Astrocyte (in vitro differentiated cells and primary cell): ENCODE results near the gene SCUBE3. TPM values are rescaled to one million over a fixed set of nuclear protein-coding genes. Genes with fewer than 3 reads are reported as not detected.

ENCODE experiments used
- DNase-seq: peaks from one replicate; pipeline ENCODE4 v3.0.0-alpha.2; 2010; ENCODE audit warnings: low read depth
- FAIRE-seq: peaks from 2 replicates; lab custom pipeline; 2011; peaks lifted over from hg19 to GRCh38; lab: Jason Lieb, UNC
- H2AFZ ChIP-seq: 2 replicates; pipeline ENCODE4 v1.6.0; 2012; ENCODE audit warnings: low read depth, low read length, inconsistent platforms
- H3K27ac ChIP-seq: 2 replicates; pipeline ENCODE4 v1.5.1; 2011; ENCODE audit warnings: low read depth, low read length, inconsistent platforms
- H3K27me3 ChIP-seq: 2 replicates; pipeline ENCODE4 v1.6.0; 2011; ENCODE audit warnings: low read length, inconsistent platforms; ENCODE audit not compliant: insufficient read depth
- H3K36me3 ChIP-seq: 2 replicates; pipeline ENCODE4 v1.5.1; 2011; ENCODE audit warnings: low read length, inconsistent platforms; ENCODE audit not compliant: insufficient read depth
- H3K4me1 ChIP-seq: 2 replicates; pipeline ENCODE4 v1.5.1; 2011; ENCODE audit warnings: low read length, inconsistent platforms; ENCODE audit not compliant: insufficient read depth
- H3K4me2 ChIP-seq: 2 replicates; pipeline ENCODE4 v1.6.0; 2012; ENCODE audit warnings: low read length, inconsistent platforms
- H3K4me3 ChIP-seq: 2 replicates; pipeline ENCODE4 v1.5.1; 2011; ENCODE audit warnings: low read depth, mild to moderate bottlenecking, low read length, inconsistent platforms; ENCODE audit not compliant: insufficient read depth
- H3K79me2 ChIP-seq: 2 replicates; pipeline ENCODE4 v1.6.0; 2012; ENCODE audit warnings: mild to moderate bottlenecking, low read length, inconsistent platforms; ENCODE audit not compliant: insufficient read depth
- H3K9ac ChIP-seq: 2 replicates; pipeline ENCODE4 v1.6.0; 2012; ENCODE audit warnings: mild to moderate bottlenecking, low read length, inconsistent platforms
- H3K9me3 ChIP-seq: 2 replicates; pipeline ENCODE4 v1.5.1; 2012; ENCODE audit warnings: low read depth, mild to moderate bottlenecking, low read length, inconsistent platforms; ENCODE audit not compliant: insufficient read depth
- H4K20me1 ChIP-seq: 2 replicates; pipeline ENCODE4 v1.6.0; 2012; ENCODE audit warnings: low read length, inconsistent platforms; ENCODE audit not compliant: insufficient read depth
- H3K27ac Mint-ChIP-seq: one replicate; pipeline ENCODE4 v1.8.0; 2021; ENCODE audit warnings: mild to moderate bottlenecking, mixed read lengths; ENCODE audit not compliant: unreplicated experiment
- H3K27me3 Mint-ChIP-seq: one replicate; pipeline ENCODE4 v1.8.0; 2021; ENCODE audit warnings: low read depth, mixed read lengths; ENCODE audit not compliant: unreplicated experiment
- H3K36me3 Mint-ChIP-seq: one replicate; pipeline ENCODE4 v1.8.0; 2021; ENCODE audit warnings: low read depth, mixed read lengths; ENCODE audit not compliant: unreplicated experiment
- H3K4me1 Mint-ChIP-seq: one replicate; pipeline ENCODE4 v1.8.0; 2021; ENCODE audit warnings: low read depth, mixed read lengths; ENCODE audit not compliant: unreplicated experiment
- H3K4me3 Mint-ChIP-seq: one replicate; pipeline ENCODE4 v1.8.0; 2021; ENCODE audit warnings: mild to moderate bottlenecking, moderate library complexity, mixed read lengths; ENCODE audit not compliant: unreplicated experiment
- H3K9me3 Mint-ChIP-seq: one replicate; pipeline ENCODE4 v1.8.0; 2021; ENCODE audit warnings: mild to moderate bottlenecking, mixed read lengths; ENCODE audit not compliant: unreplicated experiment
- EZH2 ChIP-seq: IDR thresholded peaks from 2 replicates; pipeline ENCODE4 v1.6.1; 2012; ENCODE audit warnings: mild to moderate bottlenecking, low read length, inconsistent platforms; ENCODE audit not compliant: insufficient read depth
- total RNA-seq: library from RNA; stranded (reverse); gene quantifications from 2 replicates; pipeline ENCODE4 v1.2.1, GENCODE V29; 2021
- TF ChIP-seq, protein P1 (sequence below): IDR thresholded peaks from 2 replicates; pipeline ENCODE4 v1.5.1; 2011; ENCODE audit warnings: low read depth, mild to moderate bottlenecking, inconsistent platforms, low read length, moderate library complexity; ENCODE audit not compliant: insufficient read depth

Gene SCUBE3
- total RNA-seq, 1 donor from 2014 or later = 10.1 TPM

DNA sequence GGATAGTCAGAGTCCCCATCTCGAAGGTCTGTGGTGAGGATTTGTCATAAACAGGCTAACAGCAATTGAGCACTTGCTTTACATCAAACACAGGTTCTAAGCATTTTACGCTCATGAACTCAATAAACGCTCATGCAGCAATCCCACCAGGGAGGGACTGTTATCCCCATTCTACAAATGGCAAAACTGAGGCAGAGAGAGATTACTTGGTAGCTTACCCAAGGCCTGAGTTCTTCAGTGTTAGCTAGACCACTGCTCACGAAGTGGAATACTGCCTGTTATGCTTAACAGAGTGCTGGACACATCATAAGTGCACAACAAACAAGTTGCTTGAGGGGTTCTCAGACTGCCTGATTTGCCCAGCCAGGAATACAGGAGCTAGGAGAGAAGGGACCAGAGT lies 48.9 kb upstream of the SCUBE3 start:
- H3K27ac Mint-ChIP-seq = no peak overlapping the region
- no peaks in the 10 kb centered on the region for H4K20me1 ChIP-seq
- no peak for FAIRE-seq

DNA sequence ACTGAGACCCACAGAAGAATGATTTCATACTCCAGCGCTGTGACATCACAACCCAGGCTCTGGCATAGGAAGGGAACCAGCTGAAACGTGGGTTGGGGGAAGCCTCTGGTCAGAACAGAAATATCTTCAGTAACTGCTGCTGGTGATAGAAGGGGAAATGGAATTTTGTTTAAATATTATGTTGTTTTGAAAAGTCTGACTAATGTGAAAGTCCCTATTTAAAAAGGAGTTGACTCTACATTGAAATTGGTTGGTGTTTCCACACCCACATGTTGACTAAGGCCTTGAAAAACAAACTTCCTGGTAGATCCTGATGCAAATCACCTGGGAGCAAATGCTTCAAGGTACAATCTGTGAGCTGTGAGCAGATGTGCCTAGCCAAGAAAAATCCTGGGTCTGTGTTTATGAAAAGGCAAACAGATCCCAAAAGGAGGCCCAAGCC lies 48.1 kb upstream of the SCUBE3 start:
- FAIRE-seq (no peak), DNase-seq (no peak)
- Histone ChIP-seq H3K27me3 (no peaks in the 10 kb centered on the region), H3K4me1 (peaks cover 11% of the 10 kb centered on the region), H3K4me3 (no peak overlapping the region), H3K27ac (no peak overlapping the region), H3K79me2 (no peaks in the 10 kb centered on the region), H4K20me1 (no peaks in the 10 kb centered on the region), H2AFZ (no peak overlapping the region), H3K9ac (no peak overlapping the region), H3K9me3 (no peaks in the 10 kb centered on the region), H3K36me3 (no peaks in the 10 kb centered on the region), H3K4me2 (no peak overlapping the region)
- Mint-ChIP-seq H3K27ac (no peak overlapping the region), H3K27me3 (peaks cover 24% of the 10 kb centered on the region), H3K9me3 (no peaks in the 10 kb centered on the region), H3K36me3 (peaks cover 2% of the 10 kb centered on the region), H3K4me3 (no peak overlapping the region), H3K4me1 (peaks cover 2% of the 10 kb centered on the region)
- TF ChIP-seq, protein P1, sequence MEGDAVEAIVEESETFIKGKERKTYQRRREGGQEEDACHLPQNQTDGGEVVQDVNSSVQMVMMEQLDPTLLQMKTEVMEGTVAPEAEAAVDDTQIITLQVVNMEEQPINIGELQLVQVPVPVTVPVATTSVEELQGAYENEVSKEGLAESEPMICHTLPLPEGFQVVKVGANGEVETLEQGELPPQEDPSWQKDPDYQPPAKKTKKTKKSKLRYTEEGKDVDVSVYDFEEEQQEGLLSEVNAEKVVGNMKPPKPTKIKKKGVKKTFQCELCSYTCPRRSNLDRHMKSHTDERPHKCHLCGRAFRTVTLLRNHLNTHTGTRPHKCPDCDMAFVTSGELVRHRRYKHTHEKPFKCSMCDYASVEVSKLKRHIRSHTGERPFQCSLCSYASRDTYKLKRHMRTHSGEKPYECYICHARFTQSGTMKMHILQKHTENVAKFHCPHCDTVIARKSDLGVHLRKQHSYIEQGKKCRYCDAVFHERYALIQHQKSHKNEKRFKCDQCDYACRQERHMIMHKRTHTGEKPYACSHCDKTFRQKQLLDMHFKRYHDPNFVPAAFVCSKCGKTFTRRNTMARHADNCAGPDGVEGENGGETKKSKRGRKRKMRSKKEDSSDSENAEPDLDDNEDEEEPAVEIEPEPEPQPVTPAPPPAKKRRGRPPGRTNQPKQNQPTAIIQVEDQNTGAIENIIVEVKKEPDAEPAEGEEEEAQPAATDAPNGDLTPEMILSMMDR = no peak
- no peak for TF ChIP-seq EZH2

More for the DNA sequence above, 48.9 kb upstream of the SCUBE3 start:
- no peak overlapping the region for H2AFZ ChIP-seq
- no peaks in the 10 kb centered on the region for H3K9me3 ChIP-seq
- DNase-seq = no peak
- H3K4me3 ChIP-seq = no peak overlapping the region
- peaks cover 24% of the 10 kb centered on the region for H3K27me3 Mint-ChIP-seq
- H3K4me3 Mint-ChIP-seq = no peak overlapping the region
- no peak overlapping the region for H3K27ac ChIP-seq
- no peaks in the 10 kb centered on the region for H3K9me3 Mint-ChIP-seq
- no peak overlapping the region for H3K4me2 ChIP-seq
- peaks cover 3% of the 10 kb centered on the region for H3K4me1 ChIP-seq
- TF ChIP-seq EZH2 = no peak
- TF ChIP-seq, protein P1 = no peak
- no peak overlapping the region for H3K9ac ChIP-seq
- H3K4me1 Mint-ChIP-seq = peaks cover 2% of the 10 kb centered on the region
- H3K79me2 ChIP-seq = no peaks in the 10 kb centered on the region
- no peaks in the 10 kb centered on the region for H3K36me3 ChIP-seq
- peaks cover 2% of the 10 kb centered on the region for H3K36me3 Mint-ChIP-seq
- no peaks in the 10 kb centered on the region for H3K27me3 ChIP-seq

DNA sequence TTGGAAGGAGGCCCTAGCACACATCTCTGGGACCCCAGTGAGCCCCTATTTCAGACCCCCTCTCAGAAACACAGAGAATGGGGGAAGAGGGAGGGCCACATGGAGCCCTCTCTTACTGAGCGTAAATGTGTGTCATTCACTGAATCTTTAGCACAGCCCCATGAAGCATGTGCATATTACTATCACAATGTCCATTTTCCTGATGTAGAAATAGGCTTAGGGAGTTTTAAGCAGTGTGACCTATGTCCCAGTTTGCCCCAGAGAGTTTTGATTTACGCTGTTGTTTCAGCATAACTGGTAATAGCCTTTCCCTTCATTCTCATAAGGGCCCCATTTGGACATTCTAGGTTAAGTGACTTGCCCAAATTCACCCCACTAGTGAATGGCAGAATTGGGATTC lies 47.6 kb upstream of the SCUBE3 start:
- H3K4me2 ChIP-seq = no peak overlapping the region
- no peaks in the 10 kb centered on the region for H3K27me3 ChIP-seq
- H3K9me3 ChIP-seq = no peaks in the 10 kb centered on the region
- H3K79me2 ChIP-seq = no peaks in the 10 kb centered on the region
- no peak for FAIRE-seq
- no peak overlapping the region for H3K9ac ChIP-seq
- H3K4me3 ChIP-seq = no peak overlapping the region
- no peak overlapping the region for H3K4me3 Mint-ChIP-seq
- TF ChIP-seq, protein P1 = no peak
- no peak for TF ChIP-seq EZH2
- no peak for DNase-seq
- H4K20me1 ChIP-seq = no peaks in the 10 kb centered on the region
- H3K36me3 Mint-ChIP-seq = peaks cover 2% of the 10 kb centered on the region
- no peaks in the 10 kb centered on the region for H3K9me3 Mint-ChIP-seq
- H3K4me1 Mint-ChIP-seq = peaks cover 2% of the 10 kb centered on the region
- H3K36me3 ChIP-seq = no peaks in the 10 kb centered on the region
- H3K27ac ChIP-seq = no peak overlapping the region
- H3K4me1 ChIP-seq = peaks cover 16% of the 10 kb centered on the region
- no peak overlapping the region for H2AFZ ChIP-seq
- no peak overlapping the region for H3K27ac Mint-ChIP-seq
- peaks cover 24% of the 10 kb centered on the region for H3K27me3 Mint-ChIP-seq
